Activated CD4-positive, alpha-beta T cell treated with anti-CD3 and anti-CD28 coated beads, Interleukin-2, amount 50 U/mL, for 1 hour (primary cell): ENCODE data around the gene BEND4.
"Not testable (repeated sequence)": the region's sequence is repeated elsewhere in the genome, so short reads cannot be mapped to it uniquely, and the experiment has no call there.

ENCODE experiments used
- DNase-seq: peaks from one replicate; pipeline ENCODE4 v3.0.0-alpha.2; 2020

Gene BEND4

GRCh38 chr4:42152507-42153504 is at the start of gene BEND4:
Gene BEND4, minus strand, starts transcription at chr4:42152655. Its CDS starts 512 bp downstream, at chr4:42152143.
- no peak for DNase-seq

GRCh38 chr4:42197341-42197740 is 44.9 kb upstream of the BEND4 start:
- no peak for DNase-seq

- no peak for DNase-seq
These were observed 20.5 kb upstream of the BEND4 start for GRCh38 chr4:42172921-42173320.

- no peak for DNase-seq
These were observed 19.8 kb upstream of the BEND4 start for GRCh38 chr4:42172128-42172790.

GRCh38 chr4:42167709-42168108 is 15.3 kb upstream of the BEND4 start:
- DNase-seq, result no peak

- not testable (repeated sequence) for DNase-seq
These were observed 13.7 kb upstream of the BEND4 start for GRCh38 chr4:42166186-42166585.

- no peak for DNase-seq
These were observed 7.0 kb upstream of the BEND4 start for GRCh38 chr4:42159271-42160001.

- DNase-seq, result no peak
These were observed 618 bp downstream of the BEND4 start for GRCh38 chr4:42151568-42152506.

- DNase-seq, result no peak
These were observed 1.5 kb downstream of the BEND4 start for GRCh38 chr4:42150653-42151567.

- no peak for DNase-seq
These were observed 3.5 kb downstream of the BEND4 start for GRCh38 chr4:42149004-42149403.

- DNase-seq, result no peak
These were observed 4.0 kb downstream of the BEND4 start for GRCh38 chr4:42148425-42148824.

GRCh38 chr4:42144028-42144427 is 8.4 kb downstream of the BEND4 start:
- DNase-seq, result no peak

GRCh38 chr4:42142591-42142990 is 9.9 kb downstream of the BEND4 start:
- no peak for DNase-seq

GRCh38 chr4:42136371-42136770 is 16.1 kb downstream of the BEND4 start:
- DNase-seq, result no peak

- DNase-seq, result no peak
These were observed 19.4 kb downstream of the BEND4 start for GRCh38 chr4:42133006-42133405.

GRCh38 chr4:42132099-42132498 is 20.4 kb downstream of the BEND4 start:
- DNase-seq, result no peak

GRCh38 chr4:42123071-42123644 is 29.3 kb downstream of the BEND4 start:
- DNase-seq, result no peak

GRCh38 chr4:42122237-42122636 is 30.2 kb downstream of the BEND4 start:
- DNase-seq, result no peak

- no peak for DNase-seq
These were observed 32.6 kb downstream of the BEND4 start for GRCh38 chr4:42119886-42120285.

- DNase-seq, result no peak
These were observed 39.6 kb downstream of the BEND4 start for GRCh38 chr4:42112846-42113245.

- DNase-seq, result no peak
These were observed 47.9 kb downstream of the BEND4 start for GRCh38 chr4:42104521-42104920.
